ENCODE results near the gene PHLDA3.

PHLDA3 gene

DNA sequence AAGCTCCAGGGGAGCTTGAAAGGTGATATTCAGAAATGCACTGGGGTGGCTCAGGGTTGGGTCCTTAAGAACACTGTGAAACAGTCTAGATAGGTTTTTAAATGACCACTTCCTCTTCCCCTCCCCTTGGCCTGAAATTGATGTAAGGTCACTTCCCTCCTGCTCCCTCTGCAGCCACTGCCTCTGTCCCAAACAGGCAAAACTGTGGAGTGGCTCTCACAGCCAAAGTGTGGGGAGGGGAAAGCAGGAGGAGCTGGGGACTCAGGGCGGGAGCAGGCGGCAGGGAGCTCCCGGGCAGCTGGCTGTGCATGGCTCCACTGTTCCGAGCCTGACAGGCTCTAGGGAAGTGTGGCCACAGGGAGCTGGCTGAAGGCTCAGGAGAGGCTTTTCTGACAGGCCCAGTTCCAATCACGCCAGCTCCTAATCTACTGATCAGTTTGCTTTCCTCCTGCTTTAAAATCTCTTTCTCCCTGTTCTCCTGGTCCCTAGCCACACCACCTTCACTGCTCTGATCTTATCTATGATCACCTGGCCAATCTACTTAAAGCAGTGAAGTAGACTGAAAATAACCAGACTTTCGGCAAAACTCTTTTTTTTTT is 43.1 kb upstream of the PHLDA3 start:
- peak overlapping the region; percentile 17 to 92 for H3K18ac ChIP-seq (ENCODE audit: low read depth in 1 of 2, low read length in 2 of 2)
- DNase-seq = peak; percentile 60
- peak overlapping the region; percentile 6 for H4K91ac ChIP-seq (ENCODE audit: low read length)
- 17% methylated on average over 6 of the region's 6 CpGs for WGBS
- peak overlapping the region in 1 of 2 experiments; percentile 55 for H2BK12ac ChIP-seq (ENCODE audit: low read length in 2 of 2)
- H3K4me1 ChIP-seq (ENCODE audit: control insufficient read depth, insufficient read depth, low read depth, low read length) = peaks cover 10% of the 10 kb centered on the region
- no peak overlapping the region for H2BK5ac ChIP-seq (ENCODE audit: low read depth, low read length, poor library complexity, severe bottlenecking)
- H3K4ac ChIP-seq (ENCODE audit: low read depth in 1 of 2, low read length in 2 of 2) = peak overlapping the region in 1 of 2 experiments; percentile 80
- H3K14ac ChIP-seq (ENCODE audit: low read length in 2 of 2) = no peak overlapping the region
- H2AFZ ChIP-seq (ENCODE audit: low read depth, low read length) = peak overlapping the region; percentile 88
- no peaks in the 10 kb centered on the region for H3K36me3 ChIP-seq (ENCODE audit: control insufficient read depth in 1 of 2, insufficient read depth in 2 of 2, low read depth in 1 of 2, low read length in 2 of 2)
- H3K4me3 ChIP-seq (ENCODE audit: insufficient read depth in 1 of 2, low read depth in 1 of 2, low read length in 2 of 2) = no peak overlapping the region
- no peak overlapping the region for H3K27ac ChIP-seq (ENCODE audit: low read length, poor library complexity, severe bottlenecking)
- H3K79me1 ChIP-seq (replicated peaks; ENCODE audit: low read length, poor library complexity, severe bottlenecking) = no peaks in the 10 kb centered on the region
- no peak overlapping the region for H2BK15ac ChIP-seq (ENCODE audit: low read depth, poor library complexity, severe bottlenecking)
- H3K9ac ChIP-seq (ENCODE audit: low read length) = peak overlapping the region; percentile 66
- no peak overlapping the region for H2BK120ac ChIP-seq (ENCODE audit: low read depth, low read length)
- H3K23ac ChIP-seq (ENCODE audit: low read length in 2 of 2) = no peak overlapping the region
- peak overlapping the region; percentile 86 for H4K8ac ChIP-seq (ENCODE audit: low read length)
- H3K4me2 ChIP-seq (ENCODE audit: low read length, poor library complexity, severe bottlenecking) = no peak overlapping the region
- H2AK5ac ChIP-seq (ENCODE audit: low read length, severe bottlenecking) = no peak overlapping the region
- H3K27me3 ChIP-seq (ENCODE audit: control insufficient read depth in 1 of 2, insufficient read depth in 1 of 2, low read length in 2 of 2) = no peaks in the 10 kb centered on the region
- no peaks in the 10 kb centered on the region for H3K9me3 ChIP-seq (ENCODE audit: control insufficient read depth, low read length)

DNA sequence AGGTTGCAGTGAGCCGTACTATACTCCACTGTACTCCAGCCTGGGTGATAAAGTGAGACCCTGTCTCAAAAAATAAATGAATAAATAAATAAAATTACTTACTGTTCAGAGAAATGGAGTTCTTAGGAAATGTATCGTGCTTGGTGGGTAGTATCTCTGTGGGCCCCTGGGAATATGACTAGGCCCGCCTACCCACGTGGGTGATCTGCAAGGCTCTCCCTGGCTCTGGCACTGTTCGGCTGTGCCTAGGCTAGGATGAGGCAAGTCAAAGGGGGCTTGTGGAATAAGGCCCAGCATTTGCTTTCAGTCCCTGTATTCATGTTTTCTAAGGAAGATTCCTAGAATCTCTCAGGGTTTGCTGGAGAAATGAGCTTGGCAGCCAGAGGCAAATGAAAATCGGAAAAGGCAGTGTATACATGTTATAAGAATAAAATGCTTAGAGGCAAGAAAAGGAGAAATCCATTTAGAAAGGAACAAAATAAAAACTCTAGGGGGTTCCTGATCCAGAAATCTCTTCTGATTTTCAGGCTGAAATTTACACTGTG is 42.5 kb upstream of the PHLDA3 start:
- Histone ChIP-seq H3K4me2 (ENCODE audit: low read length, poor library complexity, severe bottlenecking) (no peak overlapping the region), H2AK5ac (ENCODE audit: low read length, severe bottlenecking) (peak overlapping the region; percentile 61), H2AFZ (ENCODE audit: low read depth, low read length) (no peak overlapping the region), H3K27ac (ENCODE audit: low read length, poor library complexity, severe bottlenecking) (no peak overlapping the region), H4K8ac (ENCODE audit: low read length) (no peak overlapping the region), H3K14ac (ENCODE audit: low read length in 2 of 2) (no peak overlapping the region), H3K18ac (ENCODE audit: low read depth in 1 of 2, low read length in 2 of 2) (peak overlapping the region in 1 of 2 experiments; percentile 92), H3K4ac (ENCODE audit: low read depth in 1 of 2, low read length in 2 of 2) (peak overlapping the region; percentile 49 to 77), H3K23ac (ENCODE audit: low read length in 2 of 2) (no peak overlapping the region), H2BK12ac (ENCODE audit: low read length in 2 of 2) (peak overlapping the region in 1 of 2 experiments; percentile 75), H3K4me3 (ENCODE audit: insufficient read depth in 1 of 2, low read depth in 1 of 2, low read length in 2 of 2) (no peak overlapping the region), H2BK15ac (ENCODE audit: low read depth, poor library complexity, severe bottlenecking) (peak overlapping the region; percentile 9), H3K79me1 (replicated peaks; ENCODE audit: low read length, poor library complexity, severe bottlenecking) (no peaks in the 10 kb centered on the region), H3K36me3 (ENCODE audit: control insufficient read depth in 1 of 2, insufficient read depth in 2 of 2, low read depth in 1 of 2, low read length in 2 of 2) (no peaks in the 10 kb centered on the region), H3K4me1 (ENCODE audit: control insufficient read depth, insufficient read depth, low read depth, low read length) (peaks cover 14% of the 10 kb centered on the region), H4K91ac (ENCODE audit: low read length) (no peak overlapping the region), H3K27me3 (ENCODE audit: control insufficient read depth in 1 of 2, insufficient read depth in 1 of 2, low read length in 2 of 2) (no peaks in the 10 kb centered on the region), H2BK120ac (ENCODE audit: low read depth, low read length) (peak overlapping the region; percentile 39), H3K9ac (ENCODE audit: low read length) (peak overlapping the region; percentile 66), H2BK5ac (ENCODE audit: low read depth, low read length, poor library complexity, severe bottlenecking) (no peak overlapping the region), H3K9me3 (ENCODE audit: control insufficient read depth, low read length) (no peaks in the 10 kb centered on the region)
- DNase-seq = no peak
- 65% methylated on average over 5 of the region's 6 CpGs for WGBS

DNA sequence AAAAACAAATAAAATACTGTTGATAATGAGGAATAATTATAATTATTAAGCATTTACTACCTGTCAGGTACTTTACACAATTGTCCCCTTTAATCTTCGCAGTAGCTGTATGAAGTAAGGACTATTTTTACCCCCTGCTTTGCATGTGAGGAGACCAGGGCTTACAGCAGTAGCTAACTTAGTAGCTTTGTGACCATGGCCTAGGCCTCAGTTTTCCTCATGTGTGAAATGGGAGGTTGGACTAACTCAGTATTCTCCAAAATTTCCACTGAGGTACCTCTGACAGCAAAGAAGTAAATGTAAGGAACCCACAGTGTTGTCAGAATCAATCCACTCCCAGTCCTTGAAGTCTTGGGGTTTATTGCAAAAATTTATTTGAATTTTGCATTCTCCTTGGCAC is 41.7 kb upstream of the PHLDA3 start:
- Histone ChIP-seq H2AFZ (ENCODE audit: low read depth, low read length) (no peak overlapping the region), H3K4me2 (ENCODE audit: low read length, poor library complexity, severe bottlenecking) (no peak overlapping the region), H3K18ac (ENCODE audit: low read depth in 1 of 2, low read length in 2 of 2) (no peak overlapping the region), H3K27me3 (ENCODE audit: control insufficient read depth in 1 of 2, insufficient read depth in 1 of 2, low read length in 2 of 2) (no peaks in the 10 kb centered on the region), H4K91ac (ENCODE audit: low read length) (no peak overlapping the region), H3K9ac (ENCODE audit: low read length) (no peak overlapping the region), H3K79me1 (replicated peaks; ENCODE audit: low read length, poor library complexity, severe bottlenecking) (no peaks in the 10 kb centered on the region), H2BK5ac (ENCODE audit: low read depth, low read length, poor library complexity, severe bottlenecking) (no peak overlapping the region), H2BK12ac (ENCODE audit: low read length in 2 of 2) (no peak overlapping the region), H3K4me1 (ENCODE audit: control insufficient read depth, insufficient read depth, low read depth, low read length) (peaks cover 14% of the 10 kb centered on the region), H3K27ac (ENCODE audit: low read length, poor library complexity, severe bottlenecking) (no peak overlapping the region), H3K4ac (ENCODE audit: low read depth in 1 of 2, low read length in 2 of 2) (no peak overlapping the region), H4K8ac (ENCODE audit: low read length) (no peak overlapping the region), H3K36me3 (ENCODE audit: control insufficient read depth in 1 of 2, insufficient read depth in 2 of 2, low read depth in 1 of 2, low read length in 2 of 2) (no peaks in the 10 kb centered on the region), H3K14ac (ENCODE audit: low read length in 2 of 2) (no peak overlapping the region), H3K23ac (ENCODE audit: low read length in 2 of 2) (no peak overlapping the region), H2AK5ac (ENCODE audit: low read length, severe bottlenecking) (no peak overlapping the region), H3K4me3 (ENCODE audit: insufficient read depth in 1 of 2, low read depth in 1 of 2, low read length in 2 of 2) (no peak overlapping the region), H3K9me3 (ENCODE audit: control insufficient read depth, low read length) (no peaks in the 10 kb centered on the region), H2BK15ac (ENCODE audit: low read depth, poor library complexity, severe bottlenecking) (no peak overlapping the region), H2BK120ac (ENCODE audit: low read depth, low read length) (no peak overlapping the region)
- WGBS = 75% methylated on average over 1 of the region's 1 CpG
- no peak for DNase-seq

DNA sequence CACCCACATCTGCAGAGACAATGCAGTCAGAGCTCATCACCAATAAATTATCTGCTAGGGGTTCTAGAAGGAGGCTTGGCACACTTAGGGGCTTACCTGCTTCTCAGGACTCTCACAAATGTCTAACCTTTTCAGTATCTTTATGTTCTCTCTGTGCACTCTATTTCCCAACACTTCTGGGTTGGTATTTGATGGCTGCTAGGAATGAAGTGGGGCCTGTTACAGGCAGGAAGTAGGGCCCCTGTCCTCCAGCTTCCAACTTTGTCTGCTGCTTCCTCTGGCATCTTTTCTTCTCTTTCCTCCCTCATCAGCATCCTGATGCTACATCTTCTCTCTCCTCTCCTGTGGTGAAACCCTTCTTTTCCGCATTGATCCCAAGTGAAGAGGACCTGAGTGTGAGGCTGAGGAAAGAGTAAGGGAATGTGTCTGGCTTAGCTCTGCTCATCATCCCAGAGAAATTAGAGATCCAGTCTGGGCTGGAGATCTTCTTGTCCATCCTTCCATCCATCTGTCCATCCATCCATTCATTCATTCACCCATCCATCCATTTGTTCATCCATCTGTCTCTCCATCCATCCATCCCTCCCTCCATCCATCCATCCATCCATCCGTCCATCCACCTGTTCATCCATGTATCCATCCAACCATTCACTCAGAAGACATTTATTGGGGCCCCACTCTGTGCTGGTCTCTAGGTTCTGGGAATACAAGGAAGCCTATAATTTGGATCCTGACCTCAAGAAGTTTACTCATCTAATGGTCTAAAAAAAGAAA is 40.8 kb upstream of the PHLDA3 start:
- no peak overlapping the region for H3K18ac ChIP-seq (ENCODE audit: low read depth in 1 of 2, low read length in 2 of 2)
- H3K14ac ChIP-seq (ENCODE audit: low read length in 2 of 2) = no peak overlapping the region
- H3K27ac ChIP-seq (ENCODE audit: low read length, poor library complexity, severe bottlenecking) = no peak overlapping the region
- no peak overlapping the region for H2BK5ac ChIP-seq (ENCODE audit: low read depth, low read length, poor library complexity, severe bottlenecking)
- no peaks in the 10 kb centered on the region for H3K9me3 ChIP-seq (ENCODE audit: control insufficient read depth, low read length)
- peak overlapping the region in 1 of 2 experiments; percentile 60 for H3K23ac ChIP-seq (ENCODE audit: low read length in 2 of 2)
- no peaks in the 10 kb centered on the region for H3K27me3 ChIP-seq (ENCODE audit: control insufficient read depth in 1 of 2, insufficient read depth in 1 of 2, low read length in 2 of 2)
- no peak overlapping the region for H4K91ac ChIP-seq (ENCODE audit: low read length)
- DNase-seq = no peak
- H3K4ac ChIP-seq (ENCODE audit: low read depth in 1 of 2, low read length in 2 of 2) = no peak overlapping the region
- no peak overlapping the region for H2BK120ac ChIP-seq (ENCODE audit: low read depth, low read length)
- peaks cover 17% of the 10 kb centered on the region for H3K4me1 ChIP-seq (ENCODE audit: control insufficient read depth, insufficient read depth, low read depth, low read length)
- peak overlapping the region in 1 of 2 experiments; percentile 11 for H2BK12ac ChIP-seq (ENCODE audit: low read length in 2 of 2)
- no peak overlapping the region for H3K9ac ChIP-seq (ENCODE audit: low read length)
- H2AK5ac ChIP-seq (ENCODE audit: low read length, severe bottlenecking) = no peak overlapping the region
- H3K4me2 ChIP-seq (ENCODE audit: low read length, poor library complexity, severe bottlenecking) = no peak overlapping the region
- no peak overlapping the region for H2BK15ac ChIP-seq (ENCODE audit: low read depth, poor library complexity, severe bottlenecking)
- no peaks in the 10 kb centered on the region for H3K36me3 ChIP-seq (ENCODE audit: control insufficient read depth in 1 of 2, insufficient read depth in 2 of 2, low read depth in 1 of 2, low read length in 2 of 2)
- WGBS = 96% methylated on average over 1 of the region's 2 CpGs
- no peak overlapping the region for H3K4me3 ChIP-seq (ENCODE audit: insufficient read depth in 1 of 2, low read depth in 1 of 2, low read length in 2 of 2)
- H3K79me1 ChIP-seq (replicated peaks; ENCODE audit: low read length, poor library complexity, severe bottlenecking) = no peaks in the 10 kb centered on the region
- no peak overlapping the region for H2AFZ ChIP-seq (ENCODE audit: low read depth, low read length)
- H4K8ac ChIP-seq (ENCODE audit: low read length) = no peak overlapping the region
